Skin of body (tissue), 2 donors: ENCODE measurements around the gene MAFF. TPM values are rescaled to one million over a fixed set of nuclear protein-coding genes. Genes with fewer than 3 reads are reported as not detected.
A peak's percentile ranks its signal among the peaks of the same experiment; 100 is the strongest.
"Not testable (repeated sequence)": the region's sequence is repeated elsewhere in the genome, so short reads cannot be mapped to it uniquely, and the experiment has no call there.

Source experiments
- DNase-seq: peaks from one replicate; lab custom pipeline; 2025; lab: John Stamatoyannopoulos, UW
- total RNA-seq: library from RNA; depleted of rRNA; stranded (reverse); fragments of >200 nt; gene quantifications from one replicate; pipeline ENCODE4 v1.2.3, GENCODE V29; 2014

MAFF gene
- total RNA-seq, 1 donor from 2014 or later: 22.1 TPM

DNA sequence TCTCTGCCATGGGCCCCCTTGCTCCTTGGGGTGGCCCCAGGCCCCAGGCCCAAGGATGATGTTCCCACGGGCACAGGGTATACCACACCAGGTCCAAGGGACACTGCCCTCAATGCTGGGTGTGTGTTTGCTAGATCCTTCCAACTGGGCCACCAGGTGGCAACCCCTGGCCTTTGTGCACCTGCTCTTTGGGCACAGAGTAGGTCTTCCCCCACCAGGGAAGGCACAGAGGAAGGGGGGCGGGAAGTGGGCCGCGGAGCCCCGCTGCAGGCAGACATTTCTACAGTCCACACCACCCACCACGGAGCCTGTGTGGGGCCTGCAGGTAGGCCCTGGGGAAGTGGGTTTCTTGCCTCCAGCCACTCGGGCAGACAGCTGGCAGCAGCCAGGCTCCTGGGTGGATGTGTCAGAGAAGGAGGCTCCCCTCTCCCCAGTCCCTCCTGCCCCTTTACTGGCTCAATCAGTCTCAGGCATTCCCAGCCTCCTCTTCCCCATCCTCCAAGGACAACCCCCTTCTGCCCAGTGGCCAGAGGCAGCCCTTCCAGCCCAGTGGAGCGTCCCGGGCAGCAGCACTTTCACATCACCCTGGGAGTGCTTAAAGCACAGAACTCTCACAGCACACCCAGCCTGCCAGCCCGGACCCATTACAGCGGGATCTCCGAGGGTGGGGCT lies 21.6 kb downstream of the MAFF start:
- no peak for DNase-seq

- no peak for DNase-seq
Observed at GRCh38 chr22:38226853-38227649, 25.3 kb downstream of the MAFF start.

GRCh38 chr22:38228326-38228872 lies 26.6 kb downstream of the MAFF start:
- no peak for DNase-seq

DNA sequence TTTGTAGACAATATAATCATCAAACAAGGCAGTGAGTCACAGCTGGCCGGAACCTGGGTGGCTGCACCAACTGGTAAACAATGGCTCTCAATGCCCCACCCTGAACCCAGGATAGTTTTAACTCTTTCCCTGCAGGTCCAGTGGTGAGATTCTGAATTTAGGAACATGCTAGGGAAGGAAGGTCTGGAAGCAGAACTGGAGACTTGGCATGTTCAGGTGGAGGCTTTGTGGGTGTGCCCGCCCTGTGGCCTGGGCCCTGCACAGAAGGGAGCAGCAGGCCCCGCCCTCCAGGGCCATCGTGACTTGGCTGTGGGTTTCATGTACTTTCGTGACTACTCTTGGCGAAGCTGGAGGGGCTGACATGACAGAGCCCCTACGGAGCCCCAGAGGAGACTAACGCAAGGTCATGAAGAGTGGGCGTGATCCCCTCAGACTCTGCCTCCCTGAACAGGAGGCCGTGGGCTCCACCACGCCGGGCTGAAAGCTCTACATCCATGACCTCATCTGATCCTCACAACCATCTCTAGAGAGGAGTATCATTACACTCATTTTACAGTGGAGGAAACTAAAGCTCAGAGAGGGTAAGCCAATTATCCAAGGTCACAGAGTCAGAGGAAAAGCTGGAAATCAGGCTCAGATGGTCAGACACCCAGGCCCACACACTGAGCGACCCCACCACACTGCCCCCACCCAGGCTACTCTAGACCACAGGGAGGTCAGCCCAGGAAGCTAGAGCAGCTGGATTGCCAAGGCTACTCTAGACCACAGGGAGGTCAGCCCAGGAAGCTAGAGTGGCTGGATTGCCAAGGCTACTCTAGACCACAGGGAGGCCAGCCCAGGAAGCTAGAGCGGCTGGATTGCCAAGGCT lies 27.3 kb downstream of the MAFF start:
- no peak for DNase-seq

- peak; percentile 25 for DNase-seq
Observed at GRCh38 chr22:38230108-38230825, 28.5 kb downstream of the MAFF start.

DNA sequence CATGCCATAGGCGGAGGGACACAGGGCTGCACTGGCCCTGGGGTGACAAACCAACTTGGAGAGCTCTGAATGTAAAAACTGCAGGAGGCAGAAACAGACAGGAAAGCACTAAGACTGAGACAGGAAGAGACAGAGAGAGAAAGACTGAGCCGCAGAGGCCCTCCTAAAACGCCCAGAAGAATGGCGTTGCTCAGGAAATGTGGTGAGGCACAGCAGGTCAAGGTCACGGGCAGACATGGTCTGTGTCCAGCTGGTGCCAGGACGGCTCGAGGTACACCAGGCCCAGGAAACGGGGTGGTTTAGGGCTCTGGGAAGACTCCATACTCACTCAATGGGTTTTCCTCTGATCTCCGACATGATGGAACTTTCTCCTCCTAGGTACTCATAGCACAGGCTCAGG lies 29.1 kb downstream of the MAFF start:
- DNase-seq: no peak

GRCh38 chr22:38232196-38232595 lies 30.4 kb downstream of the MAFF start:
- no peak for DNase-seq

DNA sequence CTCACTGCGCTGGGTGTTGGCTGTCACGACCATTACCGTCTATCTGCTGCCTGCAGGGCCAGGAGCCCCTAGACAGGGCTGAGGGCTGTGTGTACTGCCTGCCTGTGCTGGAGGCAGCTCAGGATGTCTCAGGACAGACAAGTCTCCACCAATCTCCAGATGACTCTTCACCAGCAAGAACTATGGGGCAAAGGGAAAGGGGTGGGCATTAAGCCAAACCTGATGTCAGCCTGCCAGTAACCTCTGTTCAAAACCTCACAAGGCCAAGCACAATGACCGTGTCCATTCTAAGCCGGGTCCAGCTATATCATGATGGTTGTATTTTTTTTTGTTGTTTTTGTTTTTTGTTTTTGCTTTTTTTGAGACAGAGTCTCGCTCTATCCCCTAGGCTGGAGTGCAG lies 31.6 kb downstream of the MAFF start:
- DNase-seq: no peak

- DNase-seq: not testable (repeated sequence)
Observed at GRCh38 chr22:38233856-38234255, 32.1 kb downstream of the MAFF start.

DNA sequence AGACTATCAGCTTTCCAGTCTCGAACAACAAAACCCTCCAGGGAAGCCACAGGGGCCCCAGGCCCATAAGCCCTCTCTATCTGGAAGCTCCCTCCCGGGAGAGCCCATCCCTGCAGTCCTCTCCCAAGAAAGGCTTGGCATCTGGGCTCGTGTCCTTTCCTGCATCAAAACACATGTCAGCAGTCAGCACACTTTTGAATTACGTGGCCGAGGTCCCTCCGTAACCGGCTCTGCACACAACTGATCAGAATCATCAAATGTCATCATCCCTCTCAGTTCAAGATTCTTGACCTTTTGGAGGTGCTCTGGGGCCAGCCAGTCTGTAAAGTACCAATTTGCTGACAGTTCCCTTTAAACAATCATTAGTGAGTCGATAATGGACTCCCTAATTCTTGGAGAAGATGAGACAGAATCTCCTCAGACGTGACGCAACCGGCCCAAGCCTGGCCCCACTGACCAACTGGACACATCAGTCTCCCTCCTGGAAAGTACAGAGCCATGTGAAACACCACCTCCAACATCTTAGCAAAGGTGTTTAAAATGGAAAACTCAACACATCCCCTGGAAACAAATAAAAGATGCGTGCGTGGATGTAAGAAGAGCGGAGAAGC lies 33.6 kb downstream of the MAFF start:
- DNase-seq: no peak

- no peak for DNase-seq
Observed at GRCh38 chr22:38236786-38237185, 35.0 kb downstream of the MAFF start.

- DNase-seq: peak; percentile 70
Observed at GRCh38 chr22:38238519-38239071, 36.8 kb downstream of the MAFF start.

DNA sequence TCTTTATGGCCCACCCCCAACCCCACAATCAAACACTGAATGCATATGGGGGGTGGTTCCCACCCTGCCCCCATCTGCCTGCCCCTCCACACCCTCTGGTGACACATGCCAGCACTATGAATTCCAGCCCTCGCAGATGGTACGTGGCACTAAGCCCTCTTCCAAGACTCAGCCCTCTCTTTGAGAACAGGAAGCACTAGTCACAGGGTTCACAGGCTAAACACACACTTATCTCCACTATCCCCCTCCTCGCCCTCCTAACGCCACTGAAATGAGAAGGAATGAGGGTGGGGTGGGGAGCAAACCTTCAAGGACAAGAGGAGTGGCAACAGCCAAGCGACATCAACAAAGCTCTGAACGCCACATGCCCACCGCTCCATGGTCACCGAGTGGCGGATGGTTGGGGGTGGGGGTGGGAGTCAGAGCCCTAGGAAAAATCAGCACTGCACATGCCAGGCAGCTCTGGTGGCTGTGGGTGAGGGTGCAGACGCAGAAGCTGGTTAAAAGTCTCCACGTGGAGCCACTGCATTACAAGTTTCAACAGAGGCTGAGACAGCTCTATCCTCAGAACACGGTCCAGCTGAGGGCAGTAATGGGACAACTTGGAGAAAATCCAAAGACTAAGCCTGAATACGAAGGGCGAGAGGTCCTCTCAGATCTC lies 37.4 kb downstream of the MAFF start:
- peak; percentile 70 for DNase-seq

DNA sequence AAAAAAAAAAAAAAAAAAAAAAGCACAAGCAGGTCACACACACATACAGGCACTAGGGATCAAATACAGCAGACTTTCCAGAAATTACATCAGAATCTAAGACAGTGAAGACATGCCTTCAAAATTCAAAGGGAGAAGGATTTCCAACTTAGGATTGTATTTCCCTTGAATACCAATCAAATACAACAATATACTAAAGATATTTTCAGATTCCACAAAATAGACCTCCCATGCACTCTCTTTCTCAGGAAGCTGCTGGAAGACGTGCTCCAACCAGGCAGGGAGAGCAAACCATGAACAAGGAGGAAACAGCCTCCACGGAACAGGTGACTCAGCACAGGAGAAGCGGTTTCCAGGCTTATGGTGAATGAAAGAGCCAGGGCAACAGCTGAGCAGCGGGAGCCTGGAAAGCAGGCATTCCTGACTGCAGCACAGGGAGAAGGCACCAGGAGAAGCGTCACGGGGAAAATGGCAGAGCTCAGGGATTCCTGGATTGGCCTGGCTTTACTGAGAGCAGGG lies 39.0 kb downstream of the MAFF start:
- DNase-seq: no peak

DNA sequence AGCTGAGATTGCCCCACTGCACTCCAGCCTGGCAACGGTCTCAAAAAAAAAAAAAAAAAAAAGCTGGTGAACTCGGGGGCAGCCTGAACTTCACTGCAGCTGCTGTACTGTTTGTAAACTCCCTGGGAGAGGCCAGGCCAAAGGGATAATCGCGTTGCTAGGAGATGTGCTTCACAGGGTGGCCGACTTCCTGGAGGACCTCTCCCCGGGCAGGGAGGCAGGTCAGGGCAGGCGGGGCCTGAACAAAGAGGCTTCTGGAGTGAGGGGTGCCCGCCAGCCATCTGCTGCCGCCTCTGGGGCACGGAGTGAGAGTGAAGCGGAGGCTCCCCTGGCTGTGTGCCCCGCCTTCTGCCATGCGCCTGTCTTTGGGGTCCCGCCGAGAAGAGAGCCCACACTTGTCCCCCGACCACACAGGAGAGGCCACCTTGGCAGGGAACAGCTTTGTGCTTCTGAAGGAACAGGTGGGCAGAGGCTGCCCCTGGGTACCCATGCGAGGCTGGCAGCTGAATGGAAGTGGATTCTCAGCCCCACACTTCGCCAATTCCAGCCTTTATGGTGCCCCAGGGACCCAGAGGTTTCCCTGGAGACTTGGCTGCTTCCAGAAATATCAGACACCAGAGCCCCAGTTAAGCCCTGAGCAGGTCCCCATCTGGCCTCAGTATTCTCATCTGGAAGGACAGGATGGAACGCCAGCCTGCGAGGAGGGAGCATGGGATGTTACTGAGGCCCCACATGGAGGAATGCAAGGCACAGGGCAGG lies 41.4 kb downstream of the MAFF start:
- DNase-seq: peak; percentile 31

DNA sequence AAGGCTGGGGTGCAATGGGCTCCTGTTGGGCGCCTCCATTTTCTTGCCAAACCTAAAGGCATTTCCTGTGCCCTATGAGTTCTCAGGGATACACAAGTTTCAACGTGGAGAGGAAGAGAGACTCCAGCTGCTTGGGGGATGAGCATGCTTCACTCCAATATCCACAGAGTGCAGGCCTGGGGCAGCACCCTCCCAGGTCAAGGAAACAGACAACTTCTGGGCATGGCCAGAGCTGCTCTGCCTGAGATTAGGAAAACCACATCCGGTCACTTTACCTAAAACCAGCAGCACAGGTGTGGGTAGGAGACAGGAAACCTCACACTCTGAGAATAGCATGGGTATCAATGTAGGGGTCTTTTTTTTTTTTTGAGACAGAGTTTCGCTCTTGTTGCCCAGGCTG lies 42.3 kb downstream of the MAFF start:
- DNase-seq: no peak

- no peak for DNase-seq
Observed at GRCh38 chr22:38246046-38246658, 44.4 kb downstream of the MAFF start.

- DNase-seq: peak; percentile 28
Observed at GRCh38 chr22:38246692-38247091, 44.9 kb downstream of the MAFF start.
